Endodermal cell (in vitro differentiated cells): ENCODE results near the gene PLPPR4. TPM values are rescaled to one million over a fixed set of nuclear protein-coding genes. Genes with fewer than 3 reads are reported as not detected.
A peak's percentile ranks its signal among the peaks of the same experiment; 100 is the strongest.

Source experiments
- DNase-seq: peaks from one replicate; pipeline ENCODE4 v3.0.0-alpha.2; 2017
- H3K27ac ChIP-seq: 2 replicates; pipeline ENCODE4 v1.5.1; 2013; ENCODE audit warnings: mild to moderate bottlenecking, low read depth, low read length, moderate library complexity
- H3K27me3 ChIP-seq: 2 replicates; pipeline ENCODE4 v1.6.1; 2013; ENCODE audit warnings: mild to moderate bottlenecking, low read length, moderate library complexity; ENCODE audit not compliant: insufficient read depth, control insufficient read depth, poor library complexity, severe bottlenecking
- H3K36me3 ChIP-seq: 2 replicates; pipeline ENCODE4 v1.7.0; 2013; ENCODE audit warnings: mild to moderate bottlenecking, low read length, moderate library complexity; ENCODE audit not compliant: control insufficient read depth, insufficient read depth
- H3K4me1 ChIP-seq: one replicate; pipeline ENCODE4 v1.7.0; 2013; ENCODE audit warnings: low read length; ENCODE audit not compliant: control insufficient read depth, insufficient read depth
- H3K4me3 ChIP-seq: 2 replicates; pipeline ENCODE4 v1.5.1; 2013; ENCODE audit warnings: mild to moderate bottlenecking, low read length, moderate library complexity
- H3K9ac ChIP-seq: 2 replicates; pipeline ENCODE4 v1.6.1; 2013; ENCODE audit warnings: mild to moderate bottlenecking, low read length, moderate library complexity; ENCODE audit not compliant: poor library complexity, severe bottlenecking; ENCODE audit errors: extremely low read depth
- H3K9me3 ChIP-seq: 2 replicates; pipeline ENCODE4 v1.6.1; 2013; ENCODE audit warnings: mild to moderate bottlenecking, low read length, moderate library complexity; ENCODE audit not compliant: control insufficient read depth
- H3K27ac Mint-ChIP-seq: 2 replicates; pipeline ENCODE4 v1.8.0; 2020; ENCODE audit warnings: mixed read lengths
- H3K27me3 Mint-ChIP-seq: 2 replicates; pipeline ENCODE4 v1.8.0; 2021; ENCODE audit warnings: mild to moderate bottlenecking, mixed read lengths; ENCODE audit not compliant: insufficient read depth
- H3K36me3 Mint-ChIP-seq: 2 replicates; pipeline ENCODE4 v1.8.0; 2020; ENCODE audit warnings: low read depth, mixed read lengths
- H3K4me1 Mint-ChIP-seq: 2 replicates; pipeline ENCODE4 v1.8.0; 2020; ENCODE audit warnings: mixed read lengths
- H3K4me3 Mint-ChIP-seq: 2 replicates; pipeline ENCODE4 v1.8.0; 2020; ENCODE audit warnings: mild to moderate bottlenecking, moderate library complexity, mixed read lengths
- H3K9me3 Mint-ChIP-seq: 2 replicates; pipeline ENCODE4 v1.8.0; 2020; ENCODE audit warnings: mild to moderate bottlenecking, mixed read lengths
- CTCF ChIP-seq: fragments of 200-600 bp; sonication (generic); conservative IDR thresholded peaks from 2 replicates; pipeline ENCODE4 v1.5.0; 2021; ENCODE audit warnings: antibody characterized with exemption, mild to moderate bottlenecking
- WGBS, 2 experiments: methylation state at CpG; one replicate each; pipeline versions ENCODE4 v1.1.5 to v1.1.7; 2013; ENCODE audit warnings: missing lambda C conversion rate in 2 of 2, mixed read lengths in 1 of 2; ENCODE audit not compliant: insufficient coverage in 1 of 2, insufficient read length in 1 of 2; 5-methylcytosine and 5-hydroxymethylcytosine counted together
- total RNA-seq, 2 donors: library from RNA; stranded (reverse); fragmentation: NEBNext Ultra II Directional in 1 of 2; extraction: Animal tissue kit (Norgen Biotek cat#: 25700) in 1 of 2; gene quantifications; 2 replicates in 1 of 2; 3 replicates in 1 of 2; pipeline ENCODE4 v1.2.1, GENCODE V29; 2021

Gene PLPPR4
- total RNA-seq, 2 donors from 2014 or later, result 0.20 TPM; not detected in 1

- DNase-seq, result no peak
- Histone ChIP-seq H3K9me3 (no peaks in the 10 kb centered on the region), H3K36me3 (no peaks in the 10 kb centered on the region), H3K4me3 (no peak overlapping the region), H3K27ac (no peak overlapping the region), H3K9ac (no peak overlapping the region), H3K4me1 (no peaks in the 10 kb centered on the region), H3K27me3 (no peaks in the 10 kb centered on the region)
- Mint-ChIP-seq H3K4me1 (peaks cover 2% of the 10 kb centered on the region), H3K4me3 (no peak overlapping the region), H3K9me3 (no peaks in the 10 kb centered on the region), H3K27ac (no peak overlapping the region), H3K36me3 (no peaks in the 10 kb centered on the region), H3K27me3 (no peaks in the 10 kb centered on the region)
- TF ChIP-seq CTCF, result no peak
- WGBS, 2 experiments, result 80 to 84% methylated on average over 2 to 5 of the region's 5 CpGs
Observed at GRCh38 chr1:99334991-99335390, 70.7 kb downstream of the PLPPR4 start.

- no peak overlapping the region for H3K27ac Mint-ChIP-seq
- 67 to 87% methylated on average over 1 to 2 of the region's 2 CpGs for WGBS, 2 experiments
- H3K27me3 Mint-ChIP-seq, result no peaks in the 10 kb centered on the region
Observed at GRCh38 chr1:99347041-99347684, 82.9 kb downstream of the PLPPR4 start.

GRCh38 chr1:99348397-99349132, 84.3 kb downstream of the PLPPR4 start:
- Histone ChIP-seq H3K36me3 (no peaks in the 10 kb centered on the region), H3K9me3 (no peaks in the 10 kb centered on the region), H3K4me3 (no peak overlapping the region), H3K4me1 (no peaks in the 10 kb centered on the region), H3K9ac (no peak overlapping the region), H3K27me3 (no peaks in the 10 kb centered on the region), H3K27ac (no peak overlapping the region)
- DNase-seq, result no peak
- TF ChIP-seq CTCF, result no peak
- H3K27ac Mint-ChIP-seq, result no peak overlapping the region
- no peaks in the 10 kb centered on the region for H3K36me3 Mint-ChIP-seq
- no peaks in the 10 kb centered on the region for H3K9me3 Mint-ChIP-seq
- no peaks in the 10 kb centered on the region for H3K27me3 Mint-ChIP-seq
- 89 to 91% methylated on average over 2 to 5 of the region's 5 CpGs for WGBS, 2 experiments
- no peak overlapping the region for H3K4me3 Mint-ChIP-seq
- H3K4me1 Mint-ChIP-seq, result peaks cover 5% of the 10 kb centered on the region

More at GRCh38 chr1:99347041-99347684, 82.9 kb downstream of the PLPPR4 start:
- Mint-ChIP-seq H3K9me3 (peaks cover 7% of the 10 kb centered on the region), H3K4me1 (peaks cover 5% of the 10 kb centered on the region), H3K36me3 (no peaks in the 10 kb centered on the region), H3K4me3 (no peak overlapping the region)
- Histone ChIP-seq H3K9ac (no peak overlapping the region), H3K4me3 (no peak overlapping the region), H3K27me3 (no peaks in the 10 kb centered on the region), H3K9me3 (no peaks in the 10 kb centered on the region), H3K36me3 (no peaks in the 10 kb centered on the region), H3K27ac (no peak overlapping the region), H3K4me1 (no peaks in the 10 kb centered on the region)
- DNase-seq, result no peak
- peak; percentile 60 for TF ChIP-seq CTCF
